Lung (tissue), 16 donors: Measurements from ENCODE around the gene ZNF618. TPM values are rescaled to one million over a fixed set of nuclear protein-coding genes. Genes with fewer than 3 reads are reported as not detected.
A peak's percentile ranks its signal among the peaks of the same experiment; 100 is the strongest.

Experiments used
- ATAC-seq: fragments of 200-7000 bp; cut with Tn5 transposase; one replicate; pipeline ENCODE4 v1.9.1; 2020; ENCODE audit warnings: moderate number of reproducible peaks; ENCODE audit not compliant: insufficient read depth, low FRiP score
- DNase-seq, 3 donors: peaks; one replicate each; pipeline ENCODE4 v3.0.0-alpha.2; 2013 to 2017
- H3K27ac ChIP-seq, 2 donors: one replicate each; pipeline ENCODE4 v1.5.1; 2013; ENCODE audit warnings: mild to moderate bottlenecking in 2 of 2, moderate library complexity in 2 of 2, control low read depth in 1 of 2, inconsistent platforms in 1 of 2, low read depth in 1 of 2, low read length in 1 of 2
- H3K27me3 ChIP-seq, 3 donors: one replicate each; pipeline ENCODE4 v1.5.1; 2013; ENCODE audit warnings: low read length in 2 of 3; ENCODE audit not compliant: control insufficient read depth in 3 of 3, insufficient read depth in 3 of 3
- H3K36me3 ChIP-seq, 4 donors: one replicate each; pipeline ENCODE4 v1.5.1; 2013; ENCODE audit warnings: low read length in 4 of 4, mild to moderate bottlenecking in 1 of 4, moderate library complexity in 1 of 4; ENCODE audit not compliant: control insufficient read depth in 4 of 4, insufficient read depth in 4 of 4
- H3K4me1 ChIP-seq, 5 donors: one replicate each; pipeline ENCODE4 v1.5.1; 2013; ENCODE audit warnings: low read length in 5 of 5, mild to moderate bottlenecking in 2 of 5, moderate library complexity in 1 of 5; ENCODE audit not compliant: control insufficient read depth in 5 of 5, insufficient read depth in 5 of 5
- H3K4me3 ChIP-seq: one replicate; pipeline ENCODE4 v1.5.1; 2013; ENCODE audit warnings: mild to moderate bottlenecking, control low read depth, moderate library complexity
- H3K9ac ChIP-seq, 2 donors: one replicate each; pipeline ENCODE4 v1.5.1; 2013; ENCODE audit warnings: low read length in 2 of 2, control low read depth in 1 of 2; ENCODE audit not compliant: insufficient read depth in 1 of 2
- H3K9me3 ChIP-seq, 4 donors: one replicate each; pipeline ENCODE4 v1.5.1; 2013; ENCODE audit warnings: low read length in 3 of 4, mild to moderate bottlenecking in 1 of 4, moderate library complexity in 1 of 4; ENCODE audit not compliant: control insufficient read depth in 4 of 4, insufficient read depth in 3 of 4
- WGBS, 2 donors: extraction: QIAGEN DNeasy Blood & Tissue Kit; methylation state at CpG; one replicate each; pipeline ENCODE4 v1.1.7; 2013; 5-methylcytosine and 5-hydroxymethylcytosine counted together
- long read RNA-seq, 5 donors: transcript quantifications; one replicate each; lab custom pipeline, GENCODE V29; 2026
- polyA plus RNA-seq, 2 donors: library from polyadenylated mRNA; stranded (reverse); fragments of 200-250 nt; gene quantifications; one replicate each; pipeline ENCODE4 v1.2.1, GENCODE V29; 2013
- total RNA-seq, 2 donors: library from RNA; depleted of rRNA in 1 of 2; stranded (reverse); fragments of >200 nt in 1 of 2; gene quantifications; one replicate each; pipeline ENCODE4 v1.2.1, GENCODE V29; 2014 to 2021
- TF ChIP-seq, protein P1 (sequence below): IDR thresholded peaks from 2 replicates; pipeline ENCODE4 v1.5.1; 2012; ENCODE audit warnings: mild to moderate bottlenecking; ENCODE audit errors: control extremely low read depth, extremely low read depth
- donor health status: control.
- donor health status: control.
- donor health status: Bipolar disorder and iron deficiency.
- donor health status: healthy.
- donor health status: DM: yes; HTN: yes; CAD: no.

ZNF618 gene, protein sequence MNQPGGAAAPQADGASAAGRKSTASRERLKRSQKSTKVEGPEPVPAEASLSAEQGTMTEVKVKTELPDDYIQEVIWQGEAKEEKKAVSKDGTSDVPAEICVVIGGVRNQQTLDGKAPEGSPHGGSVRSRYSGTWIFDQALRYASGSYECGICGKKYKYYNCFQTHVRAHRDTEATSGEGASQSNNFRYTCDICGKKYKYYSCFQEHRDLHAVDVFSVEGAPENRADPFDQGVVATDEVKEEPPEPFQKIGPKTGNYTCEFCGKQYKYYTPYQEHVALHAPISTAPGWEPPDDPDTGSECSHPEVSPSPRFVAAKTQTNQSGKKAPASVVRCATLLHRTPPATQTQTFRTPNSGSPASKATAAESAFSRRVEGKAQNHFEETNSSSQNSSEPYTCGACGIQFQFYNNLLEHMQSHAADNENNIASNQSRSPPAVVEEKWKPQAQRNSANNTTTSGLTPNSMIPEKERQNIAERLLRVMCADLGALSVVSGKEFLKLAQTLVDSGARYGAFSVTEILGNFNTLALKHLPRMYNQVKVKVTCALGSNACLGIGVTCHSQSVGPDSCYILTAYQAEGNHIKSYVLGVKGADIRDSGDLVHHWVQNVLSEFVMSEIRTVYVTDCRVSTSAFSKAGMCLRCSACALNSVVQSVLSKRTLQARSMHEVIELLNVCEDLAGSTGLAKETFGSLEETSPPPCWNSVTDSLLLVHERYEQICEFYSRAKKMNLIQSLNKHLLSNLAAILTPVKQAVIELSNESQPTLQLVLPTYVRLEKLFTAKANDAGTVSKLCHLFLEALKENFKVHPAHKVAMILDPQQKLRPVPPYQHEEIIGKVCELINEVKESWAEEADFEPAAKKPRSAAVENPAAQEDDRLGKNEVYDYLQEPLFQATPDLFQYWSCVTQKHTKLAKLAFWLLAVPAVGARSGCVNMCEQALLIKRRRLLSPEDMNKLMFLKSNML
- total RNA-seq (10 to 100 TPM in 1 of 2 donors, 1 to 10 TPM in 1; 9.4 to 16.3 TPM), polyA plus RNA-seq (1 to 10 TPM; 1.6 to 2.6 TPM)
- long read RNA-seq, donor 1, full-length matches to known transcripts, result 2 of 2 reads
- long read RNA-seq, donor 1, partial matches to known transcripts, result 0 of 2 reads
- long read RNA-seq, donor 1, other reads (novel, unspliced or antisense), result 0 of 2 reads
- long read RNA-seq, donor 2, full-length matches to known transcripts, result 2 of 2 reads
- long read RNA-seq, donor 2, partial matches to known transcripts, result 0 of 2 reads
- long read RNA-seq, donor 2, other reads (novel, unspliced or antisense), result 0 of 2 reads
- long read RNA-seq, donor 3, result 0 reads
- long read RNA-seq, donor 4, result 0 reads
- long read RNA-seq, donor 5, result 0 reads

DNA sequence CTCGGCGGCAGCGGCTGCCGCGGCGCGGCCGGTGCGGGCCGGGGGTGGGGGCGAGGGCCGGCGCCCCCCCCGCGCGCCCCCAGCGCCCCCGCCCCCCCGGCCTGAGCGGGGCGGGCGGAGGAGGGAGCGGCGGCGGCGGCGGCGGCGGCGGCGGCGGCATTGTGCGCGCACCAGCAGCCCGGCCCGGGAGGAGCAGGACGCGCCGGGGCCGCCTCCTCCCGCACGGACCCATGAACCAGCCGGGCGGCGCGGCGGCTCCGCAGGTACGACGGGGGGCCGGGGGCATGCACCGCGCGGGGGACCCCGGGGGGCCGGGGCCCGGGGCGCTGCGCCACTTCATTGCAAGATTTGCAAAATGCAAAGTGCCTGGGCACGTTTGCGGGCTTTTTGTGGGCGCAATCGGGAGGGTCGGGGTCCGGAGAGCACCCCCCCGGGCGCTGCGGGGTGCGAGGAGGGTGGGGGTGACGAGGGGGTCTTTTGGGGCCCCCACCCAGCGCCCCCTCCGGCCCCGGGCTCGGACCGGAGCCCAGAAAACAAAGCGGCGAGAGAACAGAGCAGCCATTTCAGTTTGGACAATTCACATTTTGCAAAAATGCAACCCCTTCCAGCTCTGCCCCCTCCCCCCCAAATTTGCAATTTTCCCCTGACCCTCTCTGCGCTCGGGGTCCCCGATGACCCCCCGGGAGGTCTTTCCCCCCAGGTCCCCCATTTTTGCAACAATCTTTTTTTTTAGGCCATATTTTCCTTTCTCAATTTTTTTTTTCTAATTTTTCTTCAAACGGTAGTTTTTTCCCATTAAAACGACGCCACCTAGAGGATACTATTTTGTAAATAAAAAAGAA, at the start of gene ZNF618:
ZNF618 (plus strand) TSS at position 159 of the 842 bp plus-strand sequence; CDS start at position 231, 72 bp downstream.
- Histone ChIP-seq H3K27ac (peak within 1 kb of the TSS in 1 of 2 donors; percentile 65), H3K27me3 (no peaks in the 10 kb centered on the region), H3K9ac (peak within 1 kb of the TSS; percentile 39 to 82), H3K4me3 (peak within 1 kb of the TSS; percentile 63), H3K4me1 (peaks cover 0 to 31% (median 8%) of the 10 kb centered on the region in 5 donors), H3K9me3 (no peaks in the 10 kb centered on the region), H3K36me3 (no peaks in the 10 kb centered on the region)
- TF ChIP-seq, protein P1, sequence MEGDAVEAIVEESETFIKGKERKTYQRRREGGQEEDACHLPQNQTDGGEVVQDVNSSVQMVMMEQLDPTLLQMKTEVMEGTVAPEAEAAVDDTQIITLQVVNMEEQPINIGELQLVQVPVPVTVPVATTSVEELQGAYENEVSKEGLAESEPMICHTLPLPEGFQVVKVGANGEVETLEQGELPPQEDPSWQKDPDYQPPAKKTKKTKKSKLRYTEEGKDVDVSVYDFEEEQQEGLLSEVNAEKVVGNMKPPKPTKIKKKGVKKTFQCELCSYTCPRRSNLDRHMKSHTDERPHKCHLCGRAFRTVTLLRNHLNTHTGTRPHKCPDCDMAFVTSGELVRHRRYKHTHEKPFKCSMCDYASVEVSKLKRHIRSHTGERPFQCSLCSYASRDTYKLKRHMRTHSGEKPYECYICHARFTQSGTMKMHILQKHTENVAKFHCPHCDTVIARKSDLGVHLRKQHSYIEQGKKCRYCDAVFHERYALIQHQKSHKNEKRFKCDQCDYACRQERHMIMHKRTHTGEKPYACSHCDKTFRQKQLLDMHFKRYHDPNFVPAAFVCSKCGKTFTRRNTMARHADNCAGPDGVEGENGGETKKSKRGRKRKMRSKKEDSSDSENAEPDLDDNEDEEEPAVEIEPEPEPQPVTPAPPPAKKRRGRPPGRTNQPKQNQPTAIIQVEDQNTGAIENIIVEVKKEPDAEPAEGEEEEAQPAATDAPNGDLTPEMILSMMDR, result no peak
- DNase-seq, result peak; percentile 54 to 70 (median 64)
- peak; percentile 58 for ATAC-seq
- 1% methylated on average over 36 to 84 of the region's 84 CpGs for WGBS, 2 donors

DNA sequence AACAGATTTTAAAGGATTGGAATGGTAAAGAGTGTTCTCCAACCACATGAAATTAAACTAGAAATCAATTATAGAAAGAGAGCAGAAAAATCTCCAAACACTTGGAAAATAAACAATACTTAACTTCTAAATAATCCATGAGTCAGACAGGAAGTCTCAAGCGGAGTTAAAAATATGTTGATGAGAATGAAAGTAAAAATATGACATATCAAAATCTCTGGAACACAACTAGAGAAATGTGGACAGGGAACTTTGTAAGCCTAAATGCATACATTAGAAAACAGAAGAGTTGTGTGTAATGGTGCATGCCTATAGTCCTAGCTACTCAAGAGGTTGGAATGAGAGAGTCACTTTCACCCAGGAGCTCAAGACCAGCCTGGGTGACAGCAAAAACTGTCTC, 47.9 kb upstream of the ZNF618 start:
- H3K4me1 ChIP-seq, result peaks cover 0 to 3% (median 0%) of the 10 kb centered on the region in 5 donors
- 14 to 21% methylated on average over 1 of the region's 1 CpG for WGBS, 2 donors
- H3K4me3 ChIP-seq, result no peak overlapping the region
- no peaks in the 10 kb centered on the region for H3K36me3 ChIP-seq
- no peaks in the 10 kb centered on the region for H3K27me3 ChIP-seq
- no peak for ATAC-seq
- H3K9me3 ChIP-seq, result peaks cover 0 to 8% (median 2%) of the 10 kb centered on the region in 4 donors
- no peak overlapping the region for H3K27ac ChIP-seq
- no peak for DNase-seq
- TF ChIP-seq, protein P1, result no peak
- H3K9ac ChIP-seq, result no peak overlapping the region

DNA sequence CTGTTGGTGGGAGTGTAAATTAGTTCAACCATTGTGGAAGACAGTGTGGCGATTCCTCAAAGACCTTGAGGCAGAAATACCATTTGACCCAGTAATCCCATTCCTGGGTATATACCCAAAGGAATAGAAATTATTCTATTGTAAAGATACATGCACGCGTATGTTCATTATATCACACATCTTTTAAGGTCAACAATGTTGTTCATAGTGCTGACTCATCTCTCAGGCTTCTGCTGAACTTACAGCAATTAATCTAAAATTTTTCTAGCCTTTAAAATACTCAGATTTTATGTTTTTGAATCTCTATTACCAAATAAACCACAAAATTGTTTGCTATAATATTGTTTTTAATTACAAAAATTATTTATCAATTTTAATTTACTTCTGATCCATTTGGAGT, 38.8 kb upstream of the ZNF618 start:
- DNase-seq (no peak), ATAC-seq (no peak)
- H3K9ac ChIP-seq, result no peak overlapping the region
- H3K9me3 ChIP-seq, result peaks cover 0 to 7% (median under 1%) of the 10 kb centered on the region in 4 donors
- TF ChIP-seq, protein P1, result no peak
- no peak overlapping the region for H3K4me3 ChIP-seq
- H3K27ac ChIP-seq, result no peak overlapping the region
- 91 to 96% methylated on average over 3 of the region's 3 CpGs for WGBS, 2 donors
- H3K4me1 ChIP-seq, result no peaks in the 10 kb centered on the region
- H3K27me3 ChIP-seq, result no peaks in the 10 kb centered on the region
- H3K36me3 ChIP-seq, result no peaks in the 10 kb centered on the region
